NK-92 (cell line): ENCODE results near the gene RNASET2.
"Not testable (repeated sequence)": the region's sequence is repeated elsewhere in the genome, so short reads cannot be mapped to it uniquely, and the experiment has no call there.

Experiments
- DNase-seq: peaks from one replicate; lab custom pipeline; 2025; ENCODE audit not compliant: unreplicated experiment; lab: John Stamatoyannopoulos, UW

The RNASET2 gene

DNA sequence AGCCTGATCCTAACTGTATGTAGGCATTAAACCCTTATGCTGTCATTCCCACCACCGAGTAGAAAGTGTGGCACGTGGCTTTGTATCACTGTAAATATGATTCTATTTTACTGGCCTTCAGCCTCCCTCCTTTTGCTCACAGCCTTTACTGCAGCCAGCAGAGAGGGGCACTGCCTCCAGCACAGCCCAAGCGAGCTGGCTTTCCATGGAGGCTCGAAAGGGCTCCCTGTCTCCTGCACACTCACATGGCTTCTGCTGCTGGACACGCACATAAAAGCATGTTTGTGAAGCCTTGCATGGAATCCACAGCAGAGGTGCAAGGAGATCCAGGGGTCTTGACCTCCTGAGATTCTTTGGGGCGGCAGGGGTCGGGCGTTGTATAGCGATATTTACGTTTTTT lies 51.3 kb downstream of the RNASET2 start:
- DNase-seq, result no peak

DNA sequence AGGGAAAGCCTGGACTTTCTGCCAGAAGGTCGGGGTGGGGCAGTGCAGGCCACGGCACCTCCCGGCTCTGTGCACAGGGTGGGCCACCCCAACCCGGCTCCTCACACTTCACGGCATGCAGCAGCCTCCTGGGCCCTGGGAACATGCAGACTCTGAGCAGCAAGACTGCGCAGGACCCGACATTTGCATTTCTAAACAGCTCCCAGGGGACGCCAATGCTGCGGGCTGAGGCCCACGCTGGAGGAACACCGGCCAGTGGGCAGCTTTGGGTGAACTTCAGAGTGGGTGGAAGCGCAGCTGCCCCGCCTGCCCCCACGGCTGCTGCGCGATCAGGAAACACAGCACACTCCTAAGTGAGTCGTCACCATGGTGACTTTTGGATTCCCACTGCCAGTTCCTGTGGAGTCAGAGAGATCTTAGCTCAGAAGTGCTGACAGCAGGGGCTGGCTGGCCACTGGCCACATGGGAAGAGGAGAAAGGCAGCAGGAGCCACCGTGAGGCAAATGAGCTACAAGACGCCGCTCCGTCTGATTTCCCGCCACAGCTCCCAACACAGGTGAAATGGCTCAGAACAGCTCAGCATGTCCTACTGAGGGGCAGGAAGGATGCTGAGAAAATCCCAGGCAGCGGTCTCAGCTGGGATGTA lies 52.1 kb downstream of the RNASET2 start:
- DNase-seq, result no peak

GRCh38 chr6:166903500-166903899 lies 52.9 kb downstream of the RNASET2 start:
- DNase-seq, result no peak

DNA sequence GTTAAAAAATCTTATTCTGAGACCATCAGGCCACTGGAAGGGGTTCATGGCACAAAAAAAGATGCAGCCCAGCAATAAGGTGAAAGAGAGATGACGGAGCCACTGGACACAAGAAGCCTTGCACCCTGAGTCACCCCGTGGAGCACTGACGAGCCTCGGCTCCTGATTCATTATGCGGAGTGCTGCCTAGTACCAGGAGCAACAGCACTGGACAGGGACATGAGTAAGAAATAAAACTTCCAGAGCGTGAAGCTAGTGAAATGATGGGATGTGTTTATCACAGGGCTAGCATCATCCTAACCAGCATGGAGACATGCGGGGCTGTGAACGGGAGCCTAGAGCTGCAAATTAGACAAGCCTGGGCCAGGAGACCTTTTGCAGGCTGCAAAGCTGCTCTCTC lies 53.3 kb downstream of the RNASET2 start:
- DNase-seq, result no peak

DNA sequence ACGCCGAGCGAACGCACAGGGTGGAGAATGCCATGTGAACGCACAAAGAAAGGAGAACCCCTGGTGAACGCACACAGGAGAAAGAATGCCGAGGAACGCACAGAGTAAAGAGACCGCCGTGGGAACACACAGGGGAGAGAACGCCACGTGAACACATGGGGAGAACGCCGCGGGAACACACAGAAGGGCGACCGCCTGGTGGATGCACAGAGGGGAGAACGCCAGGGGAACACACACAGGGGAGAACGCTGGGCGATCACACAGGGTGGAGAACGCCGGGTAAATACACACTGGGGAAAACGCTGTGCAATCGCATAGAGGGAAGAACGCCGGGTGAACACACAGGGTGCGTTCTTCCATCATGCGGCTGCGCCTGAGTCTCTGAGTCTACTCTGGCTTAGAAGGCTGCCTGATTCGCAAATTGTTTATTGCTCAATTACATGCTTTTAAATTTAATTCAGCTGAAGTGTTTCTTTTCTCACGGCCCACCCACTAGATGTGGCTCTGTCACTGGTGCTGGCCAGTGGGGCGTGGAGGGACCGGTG lies 54.1 kb downstream of the RNASET2 start:
- no peak for DNase-seq

DNA sequence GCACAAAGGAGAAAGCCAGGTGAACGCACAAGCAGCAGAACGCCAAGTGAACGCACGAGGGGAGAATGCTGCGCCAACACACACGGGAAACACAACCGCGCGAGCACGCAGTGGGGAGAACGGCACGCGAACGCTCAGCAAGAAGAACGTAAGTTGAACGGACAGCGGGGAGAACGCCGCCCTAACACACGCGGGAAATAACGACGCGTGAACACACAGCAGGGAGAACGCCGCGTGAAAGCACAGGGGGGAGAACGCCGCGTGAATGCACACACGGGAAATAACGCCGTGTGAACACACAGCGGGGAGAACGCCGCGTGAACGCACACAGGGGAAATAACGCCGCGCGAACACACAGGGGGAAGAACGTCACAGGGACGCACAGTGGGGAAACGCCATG lies 54.7 kb downstream of the RNASET2 start:
- DNase-seq, result no peak

- DNase-seq, result no peak
These were observed 55.3 kb downstream of the RNASET2 start for GRCh38 chr6:166900956-166901607.

DNA sequence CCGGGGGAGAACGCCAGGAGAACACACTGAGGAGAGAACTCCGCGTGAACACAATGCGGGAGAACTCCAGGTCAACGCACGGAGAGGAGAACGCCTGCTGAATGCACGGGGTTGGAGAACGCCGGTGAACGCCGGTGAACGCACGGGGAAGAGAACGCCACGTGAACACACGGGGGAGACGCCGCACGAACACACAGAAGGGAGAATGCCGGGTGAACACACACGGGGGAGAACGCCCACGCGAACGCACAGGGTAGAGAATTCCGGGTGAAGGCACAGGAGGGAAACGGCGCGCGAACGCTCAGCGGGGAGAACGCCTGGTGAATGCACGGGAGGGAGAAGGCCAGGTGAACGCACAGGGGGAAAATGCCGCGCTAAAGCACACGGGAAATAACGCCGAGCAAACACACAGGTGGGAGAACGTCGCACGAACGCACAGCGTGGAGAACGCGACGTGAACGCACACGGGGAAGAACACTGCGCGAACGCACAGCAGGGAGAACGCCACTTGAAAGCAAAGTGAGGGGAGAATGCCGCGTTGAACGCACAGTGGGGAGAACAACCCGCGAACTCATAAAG lies 56.1 kb downstream of the RNASET2 start:
- DNase-seq, result no peak

DNA sequence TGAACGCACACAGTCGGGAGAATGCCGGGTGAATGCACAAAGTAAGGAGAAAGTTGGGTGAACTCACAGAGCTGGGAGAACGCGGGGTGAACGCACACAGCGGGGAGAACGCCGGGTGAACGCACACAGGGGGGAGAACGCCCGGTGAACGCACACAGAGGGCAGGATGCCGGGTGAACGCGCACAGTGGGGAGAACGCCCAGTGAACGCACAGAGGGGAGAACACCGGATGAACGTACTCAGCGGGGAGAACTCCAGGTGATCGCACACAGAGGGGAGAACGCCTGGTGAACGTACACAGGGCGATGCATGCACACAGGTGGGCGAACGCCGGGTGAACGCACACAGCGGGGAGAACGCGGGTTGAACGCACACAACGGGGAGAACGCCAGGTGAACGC lies 57.4 kb downstream of the RNASET2 start:
- no peak for DNase-seq

DNA sequence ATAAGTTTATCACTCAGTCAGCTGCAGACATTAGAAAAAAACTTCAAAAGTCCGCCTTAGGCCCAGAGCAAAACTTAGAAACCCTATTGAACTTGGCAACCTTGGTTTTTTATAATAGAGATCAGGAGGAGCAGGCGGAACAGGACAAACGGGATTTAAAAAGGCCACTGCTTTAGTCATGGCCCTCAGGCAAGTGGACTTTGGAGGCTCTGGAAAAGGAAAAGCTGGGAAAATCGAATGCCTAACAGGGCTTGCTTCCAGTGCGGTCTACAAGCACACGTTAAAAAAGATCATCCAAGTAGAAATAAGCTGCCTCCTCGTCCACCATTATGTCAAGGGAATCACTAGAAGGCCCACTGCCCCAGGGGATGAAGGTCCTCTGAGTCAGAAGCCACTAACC lies 61.7 kb downstream of the RNASET2 start:
- DNase-seq, result not testable (repeated sequence)

DNA sequence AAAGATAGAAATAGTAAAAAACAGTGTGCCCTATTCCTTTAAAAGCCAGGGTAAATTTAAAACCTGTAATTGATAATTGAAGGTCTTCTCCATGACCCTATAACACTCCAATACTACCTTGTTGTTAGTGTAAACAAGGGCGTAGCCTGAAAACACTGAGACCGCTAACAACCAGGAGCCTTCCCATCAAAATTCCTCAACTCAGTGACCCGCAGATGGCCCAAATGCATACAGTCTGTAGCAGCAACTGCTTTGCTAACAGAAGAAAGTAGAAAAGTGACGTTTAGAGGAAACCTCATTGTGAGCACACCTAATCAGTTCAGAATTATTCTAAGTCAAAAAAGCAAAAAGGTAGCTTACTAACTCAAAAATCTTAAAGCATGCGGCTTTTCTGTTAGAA lies 63.9 kb downstream of the RNASET2 start:
- not testable (repeated sequence) for DNase-seq

DNA sequence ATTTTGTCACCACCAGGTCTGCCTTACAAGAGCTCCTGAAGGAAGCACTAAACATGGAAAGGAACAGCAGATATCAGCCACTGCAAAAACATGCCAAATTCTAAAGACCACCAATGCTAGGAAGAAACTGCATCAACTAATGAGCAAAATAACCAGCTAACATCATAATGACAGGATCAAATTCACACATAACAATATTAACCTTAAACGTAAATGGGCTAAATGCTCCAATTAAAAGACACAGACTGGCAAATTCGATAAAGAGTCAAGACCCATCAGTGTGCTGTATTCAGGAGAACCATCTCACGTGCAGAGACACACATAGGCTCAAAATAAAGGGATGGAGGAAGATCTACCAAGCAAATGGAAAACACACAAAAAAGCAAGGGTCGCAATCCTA lies 69.6 kb downstream of the RNASET2 start:
- not testable (repeated sequence) for DNase-seq

DNA sequence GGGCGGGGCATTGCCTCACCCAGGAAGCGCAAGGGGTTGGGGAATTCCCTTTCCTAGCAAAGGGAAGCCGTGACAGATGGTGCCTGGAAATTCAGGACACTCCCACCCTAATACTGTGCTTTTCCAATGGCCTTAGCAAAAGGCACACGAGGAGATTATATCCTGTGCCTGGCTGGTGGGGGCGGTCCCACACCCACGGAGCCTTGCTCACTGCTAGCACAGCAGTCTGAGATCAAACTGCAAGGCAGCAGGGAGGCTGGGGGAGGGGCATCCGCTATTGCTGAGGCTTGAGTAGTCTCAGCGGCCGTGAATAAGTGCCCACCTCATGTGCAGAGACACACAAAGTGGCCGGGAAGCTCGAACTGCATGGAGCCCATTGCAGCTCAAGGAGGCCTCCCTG lies 71.4 kb downstream of the RNASET2 start:
- DNase-seq, result not testable (repeated sequence)

GRCh38 chr6:166879594-166879993 lies 76.8 kb downstream of the RNASET2 start:
- no peak for DNase-seq
